ENCODE data around the gene SUSD5. TPM values are rescaled to one million over a fixed set of nuclear protein-coding genes. Genes with fewer than 3 reads are reported as not detected.
A peak's percentile ranks its signal among the peaks of the same experiment; 100 is the strongest.
"Not testable (repeated sequence)": the region's sequence is repeated elsewhere in the genome, so short reads cannot be mapped to it uniquely, and the experiment has no call there.

Gene SUSD5
- total RNA-seq, 1 experiment from 2014 or later, result not detected

DNA sequence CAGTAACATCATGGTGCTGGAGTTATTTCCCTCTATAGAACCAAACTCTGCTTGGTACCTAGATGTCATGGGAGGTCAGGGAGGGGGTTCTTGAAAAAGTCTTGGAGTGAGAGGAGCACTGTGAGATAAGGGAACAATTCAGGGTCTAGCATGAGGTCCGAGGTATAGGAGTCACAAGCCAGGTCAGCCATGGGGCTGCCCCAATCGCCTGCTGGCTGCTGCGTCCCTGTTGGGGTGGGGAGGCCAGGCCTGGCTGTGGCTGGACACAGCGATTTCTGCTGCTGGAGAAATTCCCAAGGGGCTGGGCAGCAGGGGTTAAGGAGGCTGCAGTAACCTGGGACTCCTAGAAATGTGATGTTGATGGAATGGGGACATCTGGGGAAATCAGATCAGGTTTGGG is 44.9 kb downstream of the SUSD5 start:
- no peak overlapping the region for H3K9ac ChIP-seq (ENCODE audit: low read length)
- H3K79me2 ChIP-seq (ENCODE audit: low read length), result no peaks in the 10 kb centered on the region
- no peaks in the 10 kb centered on the region for H3K36me3 ChIP-seq (ENCODE audit: insufficient read depth, low read length)
- no peak overlapping the region for H3K27ac ChIP-seq (ENCODE audit: low read length)
- no peak overlapping the region for H3K4me2 ChIP-seq (ENCODE audit: low read depth, low read length, poor library complexity, severe bottlenecking)
- no peaks in the 10 kb centered on the region for H3K9me2 ChIP-seq (replicated peaks; ENCODE audit: insufficient read depth, low read length)
- H4K20me1 ChIP-seq (ENCODE audit: insufficient read depth, low read depth, low read length), result no peaks in the 10 kb centered on the region
- H3K4me3 ChIP-seq (ENCODE audit: low read length), result no peak overlapping the region
- no peaks in the 10 kb centered on the region for H3K9me3 ChIP-seq (ENCODE audit: low read length)
- H3K27me3 ChIP-seq (ENCODE audit: low read length), result no peaks in the 10 kb centered on the region
- no peak for DNase-seq
- no peaks in the 10 kb centered on the region for H3K4me1 ChIP-seq (ENCODE audit: low read length)
- no peak overlapping the region for H2AFZ ChIP-seq (ENCODE audit: low read length)

DNA sequence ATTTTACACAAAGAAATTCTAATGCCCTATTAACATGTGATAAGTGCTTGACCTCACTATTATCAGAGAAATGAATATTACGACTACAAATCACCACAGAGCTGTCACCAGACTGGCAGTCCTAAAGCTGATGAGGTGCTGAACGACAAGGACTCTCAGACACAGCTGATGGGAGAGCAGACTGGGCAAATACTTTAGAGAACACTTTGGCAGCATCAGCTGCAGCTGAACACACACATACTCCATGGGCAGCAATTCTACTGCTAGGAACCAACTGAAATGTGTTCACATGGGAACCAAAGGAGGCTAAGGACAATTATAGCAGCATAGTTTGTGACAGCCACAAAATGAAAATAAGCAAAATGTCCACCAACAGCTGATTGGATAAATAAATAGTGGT is 45.5 kb downstream of the SUSD5 start:
- Histone ChIP-seq H3K4me1 (ENCODE audit: low read length) (no peaks in the 10 kb centered on the region), H3K36me3 (ENCODE audit: insufficient read depth, low read length) (no peaks in the 10 kb centered on the region), H4K20me1 (ENCODE audit: insufficient read depth, low read depth, low read length) (no peaks in the 10 kb centered on the region), H3K4me3 (ENCODE audit: low read length) (no peak overlapping the region), H3K9me3 (ENCODE audit: low read length) (no peaks in the 10 kb centered on the region), H3K27me3 (ENCODE audit: low read length) (no peaks in the 10 kb centered on the region), H3K9me2 (replicated peaks; ENCODE audit: insufficient read depth, low read length) (no peaks in the 10 kb centered on the region), H3K79me2 (ENCODE audit: low read length) (no peaks in the 10 kb centered on the region), H2AFZ (ENCODE audit: low read length) (no peak overlapping the region), H3K27ac (ENCODE audit: low read length) (no peak overlapping the region), H3K9ac (ENCODE audit: low read length) (no peak overlapping the region), H3K4me2 (ENCODE audit: low read depth, low read length, poor library complexity, severe bottlenecking) (no peak overlapping the region)
- DNase-seq, result no peak

DNA sequence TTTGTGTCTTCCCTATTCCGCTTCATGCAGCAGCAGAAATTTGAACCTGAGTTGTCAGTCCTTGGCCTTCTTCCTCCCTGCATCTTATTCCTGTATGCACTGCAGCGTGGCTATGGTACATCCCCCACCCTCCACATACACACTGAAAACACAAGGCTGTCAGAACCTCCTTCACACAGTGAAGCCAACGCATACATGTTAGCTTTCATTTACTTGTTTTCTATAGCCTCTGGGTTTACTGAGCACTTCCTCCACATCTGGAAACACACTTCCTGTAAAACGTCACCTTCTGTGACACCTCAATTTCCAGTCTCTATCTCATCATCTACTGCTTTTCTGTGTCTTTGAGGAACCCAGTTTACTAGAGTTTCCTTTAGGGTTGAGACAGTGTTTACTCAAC is 47.0 kb downstream of the SUSD5 start:
- no peak for DNase-seq
- H3K9me2 ChIP-seq (replicated peaks; ENCODE audit: insufficient read depth, low read length), result no peaks in the 10 kb centered on the region
- no peak overlapping the region for H3K4me2 ChIP-seq (ENCODE audit: low read depth, low read length, poor library complexity, severe bottlenecking)
- H3K4me3 ChIP-seq (ENCODE audit: low read length), result no peak overlapping the region
- no peak overlapping the region for H3K27ac ChIP-seq (ENCODE audit: low read length)
- 0 out of 2 replicates have a peak overlapping the region, but pooled peaks have one; percentile 57 for H2AFZ ChIP-seq (ENCODE audit: low read length)
- H3K4me1 ChIP-seq (ENCODE audit: low read length), result no peaks in the 10 kb centered on the region
- no peaks in the 10 kb centered on the region for H3K9me3 ChIP-seq (ENCODE audit: low read length)
- no peaks in the 10 kb centered on the region for H3K36me3 ChIP-seq (ENCODE audit: insufficient read depth, low read length)
- H3K27me3 ChIP-seq (ENCODE audit: low read length), result no peaks in the 10 kb centered on the region
- H3K9ac ChIP-seq (ENCODE audit: low read length), result no peak overlapping the region
- H3K79me2 ChIP-seq (ENCODE audit: low read length), result no peaks in the 10 kb centered on the region
- H4K20me1 ChIP-seq (ENCODE audit: insufficient read depth, low read depth, low read length), result no peaks in the 10 kb centered on the region

DNA sequence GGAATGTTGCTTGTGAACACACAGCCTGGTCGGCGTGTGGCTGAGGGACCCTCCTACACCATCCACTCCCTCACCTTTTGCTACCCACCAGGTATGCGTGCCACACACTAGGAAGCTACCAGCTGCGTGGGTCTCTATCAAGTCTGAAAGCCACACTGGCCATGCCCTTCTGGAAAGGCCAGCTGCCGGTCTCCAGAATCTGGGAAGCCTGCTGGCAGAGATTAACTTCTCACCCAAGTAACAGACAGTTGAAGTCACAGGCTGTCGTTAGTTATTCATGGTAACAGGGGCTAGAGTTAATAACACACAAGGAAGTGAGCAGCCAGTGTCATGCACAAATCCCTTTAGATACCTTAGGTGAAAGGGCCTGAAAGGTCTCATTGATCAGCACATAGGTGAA is 48.1 kb downstream of the SUSD5 start:
- Histone ChIP-seq H4K20me1 (ENCODE audit: insufficient read depth, low read depth, low read length) (no peaks in the 10 kb centered on the region), H3K9ac (ENCODE audit: low read length) (no peak overlapping the region), H3K9me3 (ENCODE audit: low read length) (no peaks in the 10 kb centered on the region), H3K79me2 (ENCODE audit: low read length) (no peaks in the 10 kb centered on the region), H3K27ac (ENCODE audit: low read length) (no peak overlapping the region), H3K9me2 (replicated peaks; ENCODE audit: insufficient read depth, low read length) (no peaks in the 10 kb centered on the region), H3K36me3 (ENCODE audit: insufficient read depth, low read length) (no peaks in the 10 kb centered on the region), H3K4me1 (ENCODE audit: low read length) (no peaks in the 10 kb centered on the region), H3K27me3 (ENCODE audit: low read length) (no peaks in the 10 kb centered on the region), H2AFZ (ENCODE audit: low read length) (no peak overlapping the region), H3K4me3 (ENCODE audit: low read length) (no peak overlapping the region), H3K4me2 (ENCODE audit: low read depth, low read length, poor library complexity, severe bottlenecking) (no peak overlapping the region)
- DNase-seq, result no peak

DNA sequence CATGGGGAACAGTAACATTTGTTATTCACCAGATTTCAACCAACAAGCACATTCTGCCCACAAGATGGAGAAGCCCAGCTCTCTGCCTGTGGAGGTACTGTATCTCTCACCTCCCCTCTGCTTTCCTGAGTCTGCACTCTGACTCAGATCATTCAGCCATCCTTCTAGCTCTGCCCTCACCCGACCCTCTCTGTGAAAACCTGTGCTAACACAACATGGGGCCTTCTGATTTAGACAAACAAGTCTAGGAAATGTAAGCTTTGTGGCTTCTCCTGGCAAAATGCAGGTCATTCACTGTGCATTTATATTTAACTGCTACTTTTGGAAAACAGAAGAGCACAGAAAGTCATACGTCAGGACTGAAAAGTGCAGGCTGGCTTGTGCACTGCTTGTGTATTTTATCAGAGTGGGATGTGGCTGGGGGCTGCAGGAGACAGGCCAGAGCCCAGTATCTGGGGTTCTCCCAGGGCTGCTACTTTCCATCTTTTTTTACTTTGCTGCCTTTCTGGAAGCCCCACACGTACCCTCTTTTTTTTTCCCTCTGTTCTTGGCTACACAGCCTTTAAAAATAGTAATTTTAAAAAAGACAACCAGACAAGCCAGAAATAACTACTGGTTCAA is 50.8 kb downstream of the SUSD5 start:
- H3K4me1 ChIP-seq (ENCODE audit: low read length), result peaks cover 9% of the 10 kb centered on the region

DNA sequence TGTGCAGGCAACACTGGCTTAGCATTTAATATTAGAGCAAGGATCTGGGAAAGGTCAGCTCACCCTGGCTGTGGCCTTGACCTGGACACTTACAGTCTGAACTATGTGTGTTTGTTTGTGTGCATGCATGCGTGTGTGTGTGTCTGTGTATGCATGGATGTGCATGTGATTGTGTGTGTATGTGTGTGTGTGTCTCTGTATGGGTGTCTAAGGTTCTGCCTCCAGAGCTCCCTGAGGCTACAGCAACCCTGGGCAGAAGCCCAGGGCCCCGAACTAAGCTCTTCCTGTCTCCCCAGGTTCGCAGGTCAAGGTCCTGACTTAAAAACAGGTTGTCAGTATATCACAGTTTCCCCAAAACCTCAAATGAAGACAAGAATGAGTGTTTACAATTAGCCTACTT is 51.3 kb downstream of the SUSD5 start:
- no peak overlapping the region for H3K4me2 ChIP-seq (ENCODE audit: low read depth, low read length, poor library complexity, severe bottlenecking)
- no peak for DNase-seq
- no peak overlapping the region for H2AFZ ChIP-seq (ENCODE audit: low read length)
- H3K9me3 ChIP-seq (ENCODE audit: low read length), result no peaks in the 10 kb centered on the region
- H3K79me2 ChIP-seq (ENCODE audit: low read length), result no peaks in the 10 kb centered on the region
- no peaks in the 10 kb centered on the region for H3K36me3 ChIP-seq (ENCODE audit: insufficient read depth, low read length)
- no peaks in the 10 kb centered on the region for H3K27me3 ChIP-seq (ENCODE audit: low read length)
- no peaks in the 10 kb centered on the region for H4K20me1 ChIP-seq (ENCODE audit: insufficient read depth, low read depth, low read length)
- peaks cover 14% of the 10 kb centered on the region for H3K4me1 ChIP-seq (ENCODE audit: low read length)
- no peak overlapping the region for H3K9ac ChIP-seq (ENCODE audit: low read length)
- no peak overlapping the region for H3K27ac ChIP-seq (ENCODE audit: low read length)
- H3K4me3 ChIP-seq (ENCODE audit: low read length), result no peak overlapping the region
- H3K9me2 ChIP-seq (replicated peaks; ENCODE audit: insufficient read depth, low read length), result no peaks in the 10 kb centered on the region

More for the DNA sequence above, 50.8 kb downstream of the SUSD5 start:
- Histone ChIP-seq H3K9me2 (replicated peaks; ENCODE audit: insufficient read depth, low read length) (no peaks in the 10 kb centered on the region), H3K36me3 (ENCODE audit: insufficient read depth, low read length) (no peaks in the 10 kb centered on the region), H3K9me3 (ENCODE audit: low read length) (no peaks in the 10 kb centered on the region), H4K20me1 (ENCODE audit: insufficient read depth, low read depth, low read length) (no peaks in the 10 kb centered on the region), H3K9ac (ENCODE audit: low read length) (no peak overlapping the region), H3K4me2 (ENCODE audit: low read depth, low read length, poor library complexity, severe bottlenecking) (no peak overlapping the region), H2AFZ (ENCODE audit: low read length) (no peak overlapping the region), H3K27ac (ENCODE audit: low read length) (no peak overlapping the region), H3K27me3 (ENCODE audit: low read length) (no peaks in the 10 kb centered on the region), H3K4me3 (ENCODE audit: low read length) (no peak overlapping the region), H3K79me2 (ENCODE audit: low read length) (no peaks in the 10 kb centered on the region)
- no peak for DNase-seq

DNA sequence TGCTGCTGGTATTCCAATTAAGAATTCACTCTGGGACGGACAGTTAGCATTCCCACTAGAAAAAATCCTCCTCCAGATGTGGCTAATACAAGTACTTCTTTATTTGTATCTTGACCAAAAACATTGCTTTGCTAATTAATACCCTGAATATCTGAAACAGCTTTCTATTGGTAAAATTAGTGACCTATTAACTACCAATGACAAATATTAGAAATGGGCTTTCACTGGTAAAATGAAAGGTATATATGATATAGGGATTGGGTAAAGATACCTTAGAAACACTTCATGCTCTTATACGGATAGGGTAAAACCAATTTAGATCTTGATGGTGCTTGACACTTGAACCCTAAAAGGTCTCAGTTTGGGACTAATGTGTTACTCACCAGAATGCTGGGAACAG is 52.5 kb downstream of the SUSD5 start:
- peaks cover 17% of the 10 kb centered on the region for H3K4me1 ChIP-seq (ENCODE audit: low read length)

DNA sequence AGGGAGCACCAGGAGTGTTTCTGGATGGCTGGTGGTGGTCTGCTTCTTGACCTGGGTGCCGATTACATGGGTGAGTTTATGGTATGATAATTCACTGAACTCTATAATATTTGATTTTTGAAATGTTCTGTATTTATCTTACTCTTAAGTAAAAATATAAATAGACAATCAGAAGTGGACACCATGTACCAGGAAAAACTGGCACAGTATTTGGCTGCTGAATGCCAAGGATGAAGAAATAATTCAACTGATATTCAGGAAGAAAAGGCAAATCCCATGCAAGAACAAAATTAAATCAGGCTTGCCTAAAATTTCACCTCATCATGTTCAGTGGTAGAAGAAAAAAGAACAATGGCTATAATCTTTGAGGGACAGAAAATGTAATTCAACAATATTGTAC is 53.2 kb downstream of the SUSD5 start:
- no peak overlapping the region for H3K27ac ChIP-seq (ENCODE audit: low read length)
- no peak overlapping the region for H3K9ac ChIP-seq (ENCODE audit: low read length)
- H3K4me3 ChIP-seq (ENCODE audit: low read length), result no peak overlapping the region
- H3K27me3 ChIP-seq (ENCODE audit: low read length), result no peaks in the 10 kb centered on the region
- H3K4me2 ChIP-seq (ENCODE audit: low read depth, low read length, poor library complexity, severe bottlenecking), result no peak overlapping the region
- H4K20me1 ChIP-seq (ENCODE audit: insufficient read depth, low read depth, low read length), result no peaks in the 10 kb centered on the region
- H3K4me1 ChIP-seq (ENCODE audit: low read length), result peaks cover 17% of the 10 kb centered on the region
- no peak for DNase-seq
- no peaks in the 10 kb centered on the region for H3K9me2 ChIP-seq (replicated peaks; ENCODE audit: insufficient read depth, low read length)
- no peaks in the 10 kb centered on the region for H3K36me3 ChIP-seq (ENCODE audit: insufficient read depth, low read length)
- no peaks in the 10 kb centered on the region for H3K9me3 ChIP-seq (ENCODE audit: low read length)
- H3K79me2 ChIP-seq (ENCODE audit: low read length), result no peaks in the 10 kb centered on the region
- no peak overlapping the region for H2AFZ ChIP-seq (ENCODE audit: low read length)

More for the DNA sequence above, 52.5 kb downstream of the SUSD5 start:
- no peak for DNase-seq
- no peaks in the 10 kb centered on the region for H3K79me2 ChIP-seq (ENCODE audit: low read length)
- H3K9me2 ChIP-seq (replicated peaks; ENCODE audit: insufficient read depth, low read length), result no peaks in the 10 kb centered on the region
- H3K4me3 ChIP-seq (ENCODE audit: low read length), result no peak overlapping the region
- H3K27me3 ChIP-seq (ENCODE audit: low read length), result no peaks in the 10 kb centered on the region
- no peak overlapping the region for H3K27ac ChIP-seq (ENCODE audit: low read length)
- no peaks in the 10 kb centered on the region for H4K20me1 ChIP-seq (ENCODE audit: insufficient read depth, low read depth, low read length)
- no peaks in the 10 kb centered on the region for H3K36me3 ChIP-seq (ENCODE audit: insufficient read depth, low read length)
- no peak overlapping the region for H3K9ac ChIP-seq (ENCODE audit: low read length)
- no peak overlapping the region for H3K4me2 ChIP-seq (ENCODE audit: low read depth, low read length, poor library complexity, severe bottlenecking)
- H3K9me3 ChIP-seq (ENCODE audit: low read length), result no peaks in the 10 kb centered on the region
- H2AFZ ChIP-seq (ENCODE audit: low read length), result no peak overlapping the region

DNA sequence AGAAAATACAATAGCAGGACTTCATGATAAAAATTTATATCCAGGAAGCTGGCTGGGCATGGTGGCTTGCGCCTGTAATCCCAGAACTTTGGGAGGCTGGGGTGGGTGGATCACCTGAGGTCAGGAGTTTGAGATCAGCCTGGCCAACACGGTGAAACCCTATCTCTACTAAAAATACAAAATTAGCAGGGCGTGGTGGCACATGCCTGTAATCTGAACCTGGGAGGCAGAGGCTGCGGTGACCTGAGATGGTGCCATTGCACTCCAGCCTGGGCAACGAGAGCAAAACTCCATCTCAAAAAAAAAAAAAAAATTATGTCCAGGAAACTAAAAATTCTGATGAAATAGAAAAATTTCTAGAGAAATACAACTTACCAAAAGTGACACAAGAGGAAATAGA is 56.0 kb downstream of the SUSD5 start:
- not testable (repeated sequence) for H3K9me2 ChIP-seq (replicated peaks; ENCODE audit: insufficient read depth, low read length); H4K20me1 ChIP-seq (ENCODE audit: insufficient read depth, low read depth, low read length); H3K27ac ChIP-seq (ENCODE audit: low read length); H3K27me3 ChIP-seq (ENCODE audit: low read length); DNase-seq; H2AFZ ChIP-seq (ENCODE audit: low read length); H3K9ac ChIP-seq (ENCODE audit: low read length); H3K79me2 ChIP-seq (ENCODE audit: low read length); H3K4me3 ChIP-seq (ENCODE audit: low read length); H3K9me3 ChIP-seq (ENCODE audit: low read length); H3K4me2 ChIP-seq (ENCODE audit: low read depth, low read length, poor library complexity, severe bottlenecking); H3K36me3 ChIP-seq (ENCODE audit: insufficient read depth, low read length)
- peaks cover 17% of the 10 kb centered on the region for H3K4me1 ChIP-seq (ENCODE audit: low read length)
